Stimulated activated CD8-positive, alpha-beta memory T cell treated with anti-CD3 and anti-CD28 coated beads, Interleukin-2, amount 100 ng/mL, for 1 hour (primary cell): ENCODE results near the gene CPLANE2.
A peak's percentile ranks its signal among the peaks of the same experiment; 100 is the strongest.
"Not testable (repeated sequence)": the region's sequence is repeated elsewhere in the genome, so short reads cannot be mapped to it uniquely, and the experiment has no call there.

ENCODE experiments used
- DNase-seq, 2 donors: peaks; one replicate each; pipeline ENCODE4 v3.0.0-alpha.2; 2020; ENCODE audit warnings: low read depth in 2 of 2

The CPLANE2 gene, protein sequence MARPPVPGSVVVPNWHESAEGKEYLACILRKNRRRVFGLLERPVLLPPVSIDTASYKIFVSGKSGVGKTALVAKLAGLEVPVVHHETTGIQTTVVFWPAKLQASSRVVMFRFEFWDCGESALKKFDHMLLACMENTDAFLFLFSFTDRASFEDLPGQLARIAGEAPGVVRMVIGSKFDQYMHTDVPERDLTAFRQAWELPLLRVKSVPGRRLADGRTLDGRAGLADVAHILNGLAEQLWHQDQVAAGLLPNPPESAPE

DNA sequence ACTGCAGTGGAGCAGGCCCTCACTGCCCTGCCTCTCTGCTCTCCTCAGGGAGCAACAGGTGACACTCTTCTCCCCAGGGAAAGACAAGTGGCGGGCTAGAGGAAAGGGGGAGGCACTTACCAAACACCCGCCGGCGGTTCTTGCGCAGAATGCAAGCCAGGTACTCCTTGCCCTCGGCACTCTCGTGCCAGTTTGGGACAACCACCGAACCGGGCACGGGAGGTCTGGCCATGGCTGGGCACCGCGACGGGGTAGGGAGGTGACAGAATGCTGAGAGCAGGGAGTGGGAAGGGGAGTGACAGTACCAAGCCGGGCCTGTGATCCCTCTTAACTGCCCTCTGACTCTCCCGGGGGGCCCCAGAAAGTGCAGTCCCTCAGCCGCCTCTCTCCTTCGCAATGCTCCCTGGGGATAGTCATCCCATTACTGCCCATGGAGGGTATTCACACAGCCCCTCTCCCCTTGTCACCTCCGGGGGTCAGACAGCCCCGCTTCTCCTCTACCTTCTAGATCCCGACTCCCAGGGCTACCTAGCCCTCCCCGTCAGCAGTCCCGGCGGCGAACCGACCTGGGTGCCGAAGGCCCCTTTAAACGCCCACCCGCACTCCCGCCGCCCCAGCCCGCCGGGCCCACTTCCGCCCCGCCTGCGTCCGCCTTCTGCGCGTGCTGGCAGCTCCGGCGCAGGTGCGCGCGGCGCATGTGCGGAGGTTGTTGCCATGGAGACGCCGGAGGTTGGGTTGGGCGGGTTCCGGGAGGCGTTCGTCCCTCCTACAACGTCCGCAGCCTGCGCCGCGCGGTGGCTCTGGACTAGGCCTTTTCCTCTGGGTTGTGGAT is at the start of gene CPLANE2:
CPLANE2 (minus strand) TSS at position 673 of the 832 bp plus-strand sequence; CDS start at position 232, 441 bp downstream.
- peak; percentile 92 to 93 for DNase-seq

DNA sequence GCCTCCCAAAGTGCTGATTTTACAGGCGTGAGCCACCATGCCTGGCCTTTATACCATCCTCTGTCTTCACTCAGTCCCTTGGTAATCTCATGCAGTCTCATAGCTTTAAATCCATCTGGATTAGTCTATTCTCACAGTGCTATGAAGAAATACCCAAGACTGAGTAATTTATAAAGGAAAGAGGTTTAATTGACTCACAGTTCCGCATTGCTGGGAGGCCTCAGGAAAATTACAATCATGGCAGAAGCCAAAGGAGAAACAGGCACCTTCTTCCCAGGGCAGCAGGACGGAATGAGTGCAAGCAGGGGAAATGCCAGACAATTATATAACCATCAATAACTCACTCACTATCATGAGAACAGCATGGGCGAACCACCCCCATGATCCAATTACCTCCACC is 49.1 kb upstream of the CPLANE2 start:
- DNase-seq = no peak

DNA sequence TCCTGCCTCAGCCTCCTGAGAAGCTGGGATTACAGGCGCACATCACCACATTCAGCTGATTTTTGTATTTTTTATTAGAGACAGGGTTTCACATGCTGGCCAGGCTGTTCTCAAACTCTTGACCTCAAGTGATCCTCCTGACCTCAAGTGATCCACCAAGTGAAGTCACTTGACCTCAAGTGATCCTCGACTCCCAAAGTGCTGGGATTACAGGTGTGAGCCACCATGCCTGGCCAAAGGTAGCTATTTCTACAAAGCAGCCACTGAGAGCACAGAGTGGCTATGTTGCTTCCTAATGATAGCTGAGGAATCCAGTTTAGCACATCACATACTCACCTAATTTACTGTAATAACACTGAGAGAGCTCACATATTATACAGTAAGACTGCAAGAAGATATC is 44.8 kb upstream of the CPLANE2 start:
- DNase-seq = no peak

DNA sequence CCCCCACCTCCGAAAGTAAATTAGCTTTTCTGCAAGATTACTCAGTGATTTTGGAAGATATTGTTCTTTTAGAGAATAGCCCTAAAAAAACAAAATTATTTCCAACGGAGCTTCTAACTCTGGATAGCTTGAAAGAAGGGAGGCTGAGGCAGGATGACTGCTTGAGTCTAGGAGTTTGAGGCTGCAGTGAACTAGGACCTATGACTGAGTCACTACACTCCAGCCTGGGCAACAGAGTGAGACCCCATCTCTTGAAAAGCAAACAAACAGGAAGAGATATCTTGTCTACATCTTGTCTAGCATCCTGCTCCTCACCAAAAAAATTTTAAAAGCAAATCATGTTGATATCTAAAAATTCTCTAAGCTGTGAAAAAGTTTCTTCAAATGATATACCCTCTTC is 42.2 kb upstream of the CPLANE2 start:
- no peak for DNase-seq

DNA sequence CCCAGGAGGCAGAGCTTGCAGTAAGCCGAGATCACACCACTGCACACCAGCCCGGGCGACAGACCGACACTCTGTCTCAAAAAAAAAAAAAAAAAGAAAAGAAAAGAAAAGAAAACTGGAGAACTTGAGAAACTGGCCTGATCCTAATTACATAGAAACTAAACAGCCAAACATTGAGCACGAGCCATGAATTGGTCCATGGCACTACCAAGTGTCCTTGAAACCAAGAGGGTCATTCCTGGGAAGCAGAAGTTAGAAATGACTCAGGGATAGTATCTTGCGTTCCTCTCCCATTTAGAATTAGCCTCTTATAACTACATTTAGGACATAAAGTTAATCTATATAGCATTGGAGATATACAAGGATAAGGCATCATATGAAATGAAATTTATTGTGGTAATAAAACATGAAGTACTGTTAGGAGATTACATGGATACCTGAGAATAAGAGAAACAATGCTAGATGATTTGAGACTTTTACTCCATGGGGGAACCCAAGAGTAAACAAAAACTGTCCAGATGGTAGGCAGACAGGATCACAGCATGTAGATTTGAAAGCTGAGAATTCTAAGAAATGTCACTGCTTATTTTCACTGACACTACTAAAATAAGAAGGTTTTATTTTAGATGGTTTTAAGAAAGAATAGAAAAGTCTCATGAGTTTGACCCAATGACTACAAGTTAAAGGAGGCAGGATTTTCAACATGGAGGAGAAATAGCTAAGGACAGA is 39.5 kb upstream of the CPLANE2 start:
- no peak for DNase-seq

DNA sequence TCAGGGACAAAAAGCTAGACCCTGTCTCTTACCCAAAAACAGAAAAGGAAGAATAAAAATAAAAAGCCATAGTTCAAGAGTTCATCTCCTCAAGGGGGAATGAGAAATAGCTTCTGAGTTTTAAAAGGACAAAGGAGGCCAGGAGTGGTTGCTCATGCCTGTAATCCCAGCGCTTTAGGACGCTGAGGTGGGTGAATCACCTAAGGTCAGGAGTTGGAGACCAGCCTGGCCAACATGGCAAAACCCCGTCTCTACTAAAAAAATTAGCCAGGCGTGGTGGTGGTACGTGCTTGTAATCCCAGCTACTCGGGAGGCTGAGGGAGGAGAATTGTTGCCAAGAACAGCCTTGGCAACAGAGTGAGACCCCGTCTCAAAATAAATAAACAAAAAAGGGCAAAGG is 38.6 kb upstream of the CPLANE2 start:
- no peak for DNase-seq

DNA sequence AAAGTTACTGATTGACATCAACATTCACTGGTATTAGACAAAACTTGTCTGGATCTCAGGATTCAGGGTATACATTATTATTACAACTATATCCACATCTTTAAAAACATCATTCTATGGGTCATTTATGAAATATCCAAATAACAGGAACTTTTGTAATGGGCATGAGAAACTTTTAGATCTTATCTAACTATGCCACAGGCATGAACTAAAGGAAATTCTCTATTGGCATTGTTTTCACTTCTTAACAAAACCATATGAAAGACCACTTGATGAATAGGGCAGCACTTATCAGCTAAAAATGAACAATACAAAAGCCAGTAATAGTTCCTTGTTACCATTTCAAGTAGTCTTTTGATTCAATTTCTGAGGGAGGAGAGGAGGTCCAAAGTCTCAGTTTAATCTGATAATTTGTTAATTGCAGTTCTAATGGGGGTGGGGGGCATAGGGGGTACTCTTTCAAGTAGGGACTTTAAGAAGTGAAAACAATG is 30.8 kb upstream of the CPLANE2 start:
- DNase-seq = no peak

DNA sequence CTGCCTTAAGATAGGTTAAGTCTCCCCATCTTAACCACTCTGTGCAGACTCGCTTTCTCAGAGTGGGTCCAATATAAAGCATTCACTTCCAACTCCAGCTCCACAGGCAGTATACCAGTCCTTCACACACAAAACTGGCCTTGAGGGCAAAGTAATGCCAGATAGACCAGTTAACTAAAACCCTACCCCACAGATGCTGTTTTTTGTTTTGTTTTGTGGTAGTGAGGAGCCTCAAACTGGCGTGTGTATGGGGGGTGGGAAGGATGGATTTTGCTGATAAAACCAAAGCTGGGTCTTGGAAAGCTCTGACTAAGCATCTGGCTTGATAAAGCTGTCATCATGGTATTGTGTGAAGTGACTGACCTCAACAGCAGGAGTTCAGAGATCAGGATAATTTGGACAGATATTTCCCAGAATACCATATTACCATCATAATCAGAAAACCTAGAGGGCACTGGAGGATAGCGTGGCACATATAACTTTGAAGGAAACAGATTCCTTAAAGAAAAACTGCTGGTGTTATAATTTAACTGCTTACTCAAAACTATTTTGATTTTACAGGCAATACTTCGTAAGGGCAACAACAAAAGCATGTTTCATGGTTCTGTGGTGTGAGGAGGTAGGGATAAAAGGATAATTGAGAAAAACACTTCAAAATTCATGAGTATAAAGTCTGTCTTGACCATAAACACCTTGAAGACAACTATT is 29.6 kb upstream of the CPLANE2 start:
- DNase-seq = no peak

DNA sequence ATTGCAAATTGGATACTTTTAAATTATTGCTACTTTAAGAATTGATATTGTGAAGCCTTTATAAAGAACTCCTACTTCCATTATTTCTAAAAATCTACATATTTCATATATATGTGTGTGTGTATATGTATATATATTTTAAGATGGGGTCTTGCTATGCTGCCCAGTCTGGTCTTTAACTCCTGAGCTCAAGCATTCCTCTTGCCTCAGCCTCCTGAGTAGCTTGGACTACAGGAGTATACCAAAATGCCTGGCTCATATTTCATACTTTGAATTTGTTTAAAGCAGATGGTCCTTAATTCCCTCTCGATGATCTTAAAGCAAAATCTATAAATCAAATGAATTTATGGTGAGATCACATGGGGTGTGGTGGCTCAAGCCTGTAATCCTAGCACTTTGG is 25.1 kb upstream of the CPLANE2 start:
- DNase-seq = no peak

DNA sequence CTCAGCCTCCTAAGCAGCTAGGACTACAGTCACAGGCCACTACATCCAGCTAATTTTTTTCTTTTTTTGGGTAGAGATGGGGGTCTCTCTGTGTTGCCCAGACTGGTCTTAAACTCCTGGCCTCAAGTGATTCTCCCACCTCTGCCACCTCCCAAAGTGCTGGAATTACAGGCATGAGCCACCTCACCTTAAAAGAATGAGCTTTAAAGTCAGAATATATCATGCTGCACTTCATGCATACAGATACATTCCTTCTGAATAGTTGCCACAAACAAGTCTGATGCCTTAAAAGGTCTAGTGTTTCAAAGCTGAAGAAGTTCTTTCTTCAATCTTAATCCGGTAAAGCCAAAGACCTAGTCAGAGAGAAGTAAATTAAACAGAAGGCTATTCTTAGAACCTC is 23.8 kb upstream of the CPLANE2 start:
- DNase-seq = no peak

DNA sequence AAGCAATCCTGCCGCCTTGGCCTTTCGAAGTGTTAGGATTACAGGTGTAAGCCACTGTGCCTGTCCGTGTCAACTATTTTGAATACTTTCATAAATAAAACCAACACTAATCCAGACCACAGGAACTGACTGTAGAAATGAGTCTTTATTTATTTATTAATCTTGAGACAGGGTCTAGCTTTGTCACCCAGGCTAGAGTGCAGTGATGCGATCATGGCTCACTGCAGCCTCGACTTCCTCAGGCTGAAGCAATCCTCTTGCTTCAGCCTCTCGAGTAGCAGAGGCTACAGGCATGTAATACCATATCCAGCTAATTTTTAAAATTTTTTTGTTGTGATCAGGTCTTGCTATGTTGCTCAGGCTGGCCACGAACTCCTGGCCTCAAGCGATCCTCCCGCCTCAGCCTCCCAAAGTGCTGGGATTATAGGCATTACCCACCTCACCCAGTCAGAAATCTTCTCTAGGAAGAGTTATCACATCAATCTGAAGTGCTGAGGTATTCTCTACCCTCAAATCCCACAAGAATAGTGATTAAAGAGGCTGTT is 21.7 kb upstream of the CPLANE2 start:
- DNase-seq = no peak

DNA sequence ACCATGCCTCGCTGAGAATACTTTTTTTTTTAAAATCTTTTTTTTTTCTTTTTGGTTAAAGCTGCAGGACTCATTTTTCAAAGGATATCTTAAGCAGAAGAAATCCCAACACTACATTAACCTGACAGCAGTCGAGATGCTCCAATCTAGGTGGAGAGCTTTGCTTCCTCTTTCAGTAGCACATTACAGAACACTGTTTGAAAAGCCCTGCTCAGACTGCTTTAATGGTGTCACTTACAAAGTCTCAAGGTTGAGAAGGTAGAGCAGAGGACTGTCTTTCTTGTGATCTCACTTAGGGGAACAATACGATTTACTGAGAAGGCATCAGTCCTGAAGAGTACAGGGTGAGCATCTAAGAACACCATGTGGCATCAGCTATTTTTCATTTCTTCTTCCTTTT is 21.0 kb upstream of the CPLANE2 start:
- no peak for DNase-seq

DNA sequence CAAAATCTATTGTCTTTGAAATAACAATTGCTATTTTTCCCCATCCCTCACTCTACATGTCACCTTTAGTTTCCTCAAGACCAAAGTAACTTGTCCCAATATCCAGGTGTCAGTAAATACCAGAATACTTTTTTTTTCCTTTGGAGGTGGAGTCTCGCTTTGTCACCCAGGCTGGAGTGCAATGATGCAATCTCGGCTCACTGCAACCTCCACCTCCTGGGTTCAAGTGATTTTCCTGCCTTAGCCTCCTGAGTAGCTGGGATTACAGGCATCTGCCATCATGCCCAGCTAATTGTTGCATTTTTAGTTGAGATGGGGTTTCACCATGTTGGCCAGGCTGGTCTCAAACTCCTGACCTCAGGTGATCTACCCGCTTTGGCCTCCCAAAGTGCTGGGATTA is 20.6 kb upstream of the CPLANE2 start:
- DNase-seq = not testable (repeated sequence)

DNA sequence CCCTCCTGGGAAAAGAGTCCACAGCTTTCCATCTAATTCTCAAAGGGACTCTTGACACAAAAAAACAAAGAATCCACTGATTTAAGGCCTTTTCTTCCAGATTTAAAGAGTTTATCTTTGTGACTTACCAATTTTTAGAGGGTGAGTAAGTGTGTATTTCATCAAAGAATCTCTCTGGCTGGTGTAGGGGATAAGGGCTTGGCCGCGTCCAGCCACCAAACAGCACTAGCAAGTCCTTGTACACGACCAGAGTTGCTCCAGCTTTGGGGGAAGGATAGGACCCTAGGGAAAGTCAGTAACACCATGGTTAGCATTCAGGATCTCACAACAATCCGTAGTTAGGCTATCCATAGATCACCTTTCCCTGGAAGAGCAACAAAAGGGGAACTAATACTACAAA is 19.5 kb upstream of the CPLANE2 start:
- DNase-seq = no peak

DNA sequence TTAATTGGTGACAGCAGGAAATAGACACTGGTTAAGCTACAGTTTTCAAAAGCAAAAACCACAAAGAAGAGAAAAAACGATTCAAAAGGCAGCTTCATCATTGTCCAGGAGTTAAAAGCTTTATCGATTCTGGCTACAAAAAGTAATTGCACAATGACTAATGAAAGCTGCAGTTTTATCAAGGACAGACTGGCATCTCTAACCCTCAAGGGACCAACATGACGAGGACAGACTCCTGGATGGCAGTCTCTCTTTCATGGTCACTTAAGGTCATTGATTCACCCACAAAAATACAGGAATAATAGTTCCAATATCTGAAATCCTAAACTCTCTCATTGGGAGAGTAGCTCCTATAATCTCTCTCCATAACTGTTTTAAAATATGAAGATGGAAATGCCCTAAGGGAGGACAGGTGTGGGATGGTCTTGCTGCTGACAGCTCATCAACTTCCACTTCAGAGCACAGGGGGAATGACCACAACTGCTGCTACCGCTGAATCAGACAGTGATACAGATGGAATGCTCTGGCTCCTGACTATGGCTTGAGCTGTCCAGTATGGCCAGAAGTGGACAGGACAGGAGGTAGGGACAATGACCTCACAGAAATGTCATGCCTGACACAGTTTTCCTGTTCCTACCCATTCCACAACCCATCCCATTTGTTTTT is 17.4 kb upstream of the CPLANE2 start:
- DNase-seq = no peak

DNA sequence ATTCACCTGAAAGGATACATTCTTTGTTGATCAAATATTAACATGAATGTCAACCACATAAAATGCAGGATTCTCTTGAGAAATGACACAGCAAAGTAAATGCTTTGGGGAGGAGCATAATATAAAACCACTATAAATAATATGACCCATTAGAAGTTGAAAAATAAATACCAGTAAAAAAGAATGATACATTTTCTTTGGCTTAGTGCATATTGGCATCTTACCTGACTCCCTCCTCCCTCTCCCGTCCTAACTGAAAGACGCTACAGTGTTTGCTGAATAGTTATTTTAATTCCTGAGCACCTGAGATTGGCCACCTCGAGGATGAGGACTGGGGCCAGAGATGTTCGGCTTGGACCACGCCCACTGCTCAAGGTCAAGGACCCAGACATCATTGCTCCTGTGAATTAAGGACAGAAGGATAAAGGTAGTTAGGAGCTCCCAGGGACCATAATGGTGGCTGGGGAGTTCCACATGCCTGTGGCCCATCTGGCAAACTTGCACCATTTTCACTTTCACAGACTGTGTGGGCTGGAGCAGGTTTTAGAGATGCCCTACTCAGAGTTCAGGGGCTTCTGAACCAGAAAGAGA is 16.4 kb upstream of the CPLANE2 start:
- no peak for DNase-seq

DNA sequence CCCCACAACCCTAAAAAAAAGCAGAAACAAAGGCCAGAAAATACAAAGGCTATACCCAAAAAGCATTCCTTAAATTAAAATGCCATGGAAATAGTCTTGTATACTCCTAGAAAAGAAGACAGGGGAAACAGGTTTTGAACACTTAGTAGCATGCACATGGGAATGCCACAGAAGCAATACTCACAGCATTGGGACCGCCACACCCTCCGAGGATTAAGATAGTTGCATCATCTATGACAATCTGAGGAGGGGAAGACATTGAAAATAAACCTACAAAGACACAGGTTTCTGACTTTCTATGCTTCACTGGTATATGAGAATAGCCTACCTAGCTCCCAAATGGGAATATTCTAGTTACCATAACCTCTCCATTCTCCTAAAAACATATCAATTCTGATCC is 15.9 kb upstream of the CPLANE2 start:
- no peak for DNase-seq

DNA sequence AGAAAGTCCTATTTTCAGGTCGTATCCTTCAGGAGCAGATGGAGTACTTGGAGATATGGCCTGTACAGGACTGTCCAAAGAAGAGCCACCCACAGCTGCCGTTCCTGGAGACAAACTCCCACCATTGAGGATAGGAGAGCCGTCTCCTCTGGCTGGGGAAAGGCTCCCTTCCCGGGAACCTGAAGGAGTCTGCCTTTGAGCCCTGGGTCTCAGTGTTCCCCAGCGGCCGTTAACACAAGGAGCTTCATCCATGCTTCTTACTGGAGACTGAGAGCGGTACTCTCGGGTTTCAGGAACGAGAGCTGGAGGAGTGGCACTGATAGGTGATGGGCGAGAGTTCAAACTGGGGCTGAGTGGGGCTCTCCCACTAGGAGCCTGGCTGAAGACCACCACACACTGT is 14.4 kb upstream of the CPLANE2 start:
- no peak for DNase-seq

DNA sequence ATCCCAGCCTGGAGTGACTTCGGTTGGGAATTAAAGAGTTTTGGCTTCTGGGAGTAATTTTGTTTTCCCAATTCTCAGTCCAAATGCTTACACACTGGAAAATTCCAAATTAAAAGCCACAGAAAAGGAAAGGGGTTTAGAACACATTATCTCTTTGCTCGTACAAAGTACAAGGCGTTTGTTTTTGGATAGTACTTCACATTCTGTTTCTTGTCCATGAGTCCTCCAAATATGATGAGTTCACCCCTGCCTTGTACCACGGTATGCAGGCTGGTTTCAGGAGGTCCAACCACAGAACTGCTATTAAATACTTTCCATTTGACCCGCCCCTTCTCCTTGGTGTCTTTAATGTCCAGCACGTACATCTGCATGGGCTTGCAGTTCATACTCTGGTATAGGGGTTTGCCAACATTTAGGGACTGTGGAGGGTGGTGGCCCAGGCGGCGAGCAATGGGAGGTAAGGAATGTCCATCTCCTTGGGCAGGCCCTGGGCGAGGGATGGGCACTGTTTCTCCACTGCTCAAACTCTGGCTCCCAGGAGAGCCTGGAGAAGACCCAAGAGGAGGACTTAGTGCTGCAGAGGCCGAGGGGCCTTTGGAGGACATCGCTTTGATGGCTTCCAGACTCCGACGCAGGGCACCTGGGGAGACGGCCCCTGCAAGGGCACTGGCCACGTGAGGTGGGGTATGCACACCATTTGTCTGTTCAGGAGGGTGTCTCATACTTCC is 13.7 kb upstream of the CPLANE2 start:
- DNase-seq = no peak
